ENCODE measurements around the gene CSGALNACT2. TPM values are rescaled to one million over a fixed set of nuclear protein-coding genes. Genes with fewer than 3 reads are reported as not detected.

CSGALNACT2 gene
- total RNA-seq, 1 experiment from 2014 or later, result 8.9 TPM

DNA sequence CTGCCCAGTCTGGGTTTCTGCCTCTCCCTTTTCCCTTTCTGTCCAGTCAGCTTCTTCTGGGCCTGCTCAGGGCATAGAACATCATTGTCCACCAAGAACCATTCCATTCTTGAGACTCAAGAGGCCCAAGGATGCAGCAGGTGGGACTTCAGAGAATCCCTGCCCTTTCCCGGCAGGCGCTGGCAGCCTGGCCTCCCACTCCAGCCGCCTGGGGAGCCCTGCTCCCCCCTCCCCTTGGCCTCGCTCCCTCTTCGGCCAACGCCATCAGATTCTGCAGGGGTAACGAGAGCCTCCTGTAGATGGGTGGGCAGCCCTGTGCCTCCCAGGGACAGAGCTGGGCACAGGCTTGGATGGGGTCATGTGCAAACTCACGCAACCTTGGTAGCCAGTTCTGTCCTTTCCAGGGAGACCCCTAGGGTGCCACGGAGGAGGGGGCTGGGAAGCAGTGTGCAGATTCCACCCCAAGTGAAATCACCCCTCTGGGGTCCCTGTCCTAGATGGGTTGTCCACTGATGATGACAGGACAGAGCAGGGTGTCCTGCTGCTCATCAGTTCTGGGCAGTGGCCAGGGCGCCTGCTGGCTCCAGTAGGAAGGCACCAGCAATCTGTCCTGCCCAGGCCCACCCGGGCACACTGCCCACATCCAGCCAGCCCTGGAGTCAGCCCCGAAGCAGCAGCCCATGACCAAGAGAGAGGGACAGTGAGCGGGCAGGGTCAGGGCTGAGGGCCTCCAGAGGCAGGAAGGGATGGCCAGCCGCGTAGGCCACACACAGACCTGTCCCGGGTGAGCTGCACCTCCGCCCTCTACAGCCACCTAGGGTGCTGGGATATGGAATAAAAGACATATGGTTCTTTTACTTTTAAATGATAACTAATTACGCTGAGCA lies 80.9 kb downstream of the CSGALNACT2 start:
- no peak overlapping the region for H3K4me3 Mint-ChIP-seq
- Histone ChIP-seq H3K27ac (ENCODE audit: insufficient read length, low read depth, low read length) (no peak overlapping the region), H4K91ac (ENCODE audit: insufficient read length, low read depth, low read length) (no peak overlapping the region), H3K79me1 (ENCODE audit: insufficient read depth, low read depth, low read length, poor library complexity, severe bottlenecking) (no peaks in the 10 kb centered on the region), H3K4ac (ENCODE audit: low read depth, low read length) (no peak overlapping the region), H3K56ac (ENCODE audit: insufficient read length, low read depth, low read length) (no peak overlapping the region), H2BK12ac (ENCODE audit: insufficient read length, low read depth, low read length) (no peak overlapping the region), H3K23me2 (ENCODE audit: insufficient read length, low read depth, low read length, poor library complexity, severe bottlenecking) (no peaks in the 10 kb centered on the region), H3K23ac (ENCODE audit: insufficient read length, low read depth, low read length) (no peak overlapping the region), H3K4me1 (ENCODE audit: insufficient read depth, low read length) (no peaks in the 10 kb centered on the region), H2BK15ac (ENCODE audit: low read depth, low read length) (no peak overlapping the region), H2BK120ac (ENCODE audit: low read depth, low read length, poor library complexity, severe bottlenecking) (no peak overlapping the region), H3K9me3 (ENCODE audit: control insufficient read depth, low read depth, low read length) (no peaks in the 10 kb centered on the region), H2BK20ac (ENCODE audit: low read depth, low read length, poor library complexity, severe bottlenecking) (no peak overlapping the region), H4K20me1 (ENCODE audit: control insufficient read depth, insufficient read depth, insufficient read length) (no peaks in the 10 kb centered on the region), H3K9ac (ENCODE audit: extremely low read depth, insufficient read length, low read length) (no peak overlapping the region), H2AFZ (ENCODE audit: low read length) (no peak overlapping the region), H2AK5ac (ENCODE audit: insufficient read length, low read length) (no peak overlapping the region), H3K18ac (ENCODE audit: insufficient read length, low read depth, low read length) (no peak overlapping the region), H3K79me2 (ENCODE audit: insufficient read depth, low read length) (no peaks in the 10 kb centered on the region), H3K14ac (ENCODE audit: insufficient read depth, low read length) (no peak overlapping the region; the same call in 1 of the 2 replicates), H3T11ph (ENCODE audit: low read length) (no peak overlapping the region), H3K27me3 (ENCODE audit: insufficient read depth, low read length) (no peaks in the 10 kb centered on the region), H4K5ac (ENCODE audit: insufficient read length, low read depth, low read length) (no peak overlapping the region), H4K8ac (replicated peaks; ENCODE audit: insufficient read length, low read depth, low read length) (no peak overlapping the region), H3K4me2 (ENCODE audit: insufficient read depth, insufficient read length, low read length) (no peak overlapping the region), H2BK5ac (ENCODE audit: insufficient read length, low read length) (no peak overlapping the region)
- no peak overlapping the region; a peak in 1 of 7 replicates for H3K27ac Mint-ChIP-seq
- no peaks in the 10 kb centered on the region for H3K36me3 Mint-ChIP-seq (ENCODE audit: insufficient read depth in 1 of 3, low read depth in 3 of 3)
- H3K27me3 Mint-ChIP-seq (ENCODE audit: low read depth), result no peaks in the 10 kb centered on the region
- WGBS (ENCODE audit: extremely low coverage, insufficient read length, low lambda C conversion rate), result no CpG with 5 or more reads among the region's 18 CpGs
- no peak for TF ChIP-seq CTCF (conservative IDR thresholded peaks at IDR 0.05)
- no peak for DNase-seq
- peaks cover 12 to 14% of the 10 kb centered on the region in 2 experiments for H3K4me1 Mint-ChIP-seq
- no peaks in the 10 kb centered on the region for H3K9me3 Mint-ChIP-seq
